ENCODE data around the gene FSTL4.

FSTL4 gene

DNA sequence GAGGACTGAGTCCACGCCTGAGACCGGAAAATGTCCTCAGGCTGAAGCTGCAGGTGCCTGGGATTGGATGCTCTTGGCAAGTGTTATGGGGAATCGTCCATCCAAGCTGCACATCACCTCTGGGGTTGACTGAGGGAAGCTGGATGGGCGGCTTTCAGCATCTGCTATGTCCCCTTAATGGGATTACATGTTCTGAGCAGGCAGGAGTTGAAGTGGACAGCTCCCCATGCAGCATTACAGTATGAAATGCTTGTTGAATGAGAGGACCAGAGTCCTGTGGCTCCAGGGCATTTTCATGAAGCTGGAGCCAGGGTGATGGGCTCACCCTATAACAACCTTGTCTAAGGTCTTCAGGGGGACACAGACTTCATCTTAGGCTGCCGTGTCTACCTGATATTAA is 289.6 kb downstream of the FSTL4 start:
- TF ChIP-seq, protein P1, sequence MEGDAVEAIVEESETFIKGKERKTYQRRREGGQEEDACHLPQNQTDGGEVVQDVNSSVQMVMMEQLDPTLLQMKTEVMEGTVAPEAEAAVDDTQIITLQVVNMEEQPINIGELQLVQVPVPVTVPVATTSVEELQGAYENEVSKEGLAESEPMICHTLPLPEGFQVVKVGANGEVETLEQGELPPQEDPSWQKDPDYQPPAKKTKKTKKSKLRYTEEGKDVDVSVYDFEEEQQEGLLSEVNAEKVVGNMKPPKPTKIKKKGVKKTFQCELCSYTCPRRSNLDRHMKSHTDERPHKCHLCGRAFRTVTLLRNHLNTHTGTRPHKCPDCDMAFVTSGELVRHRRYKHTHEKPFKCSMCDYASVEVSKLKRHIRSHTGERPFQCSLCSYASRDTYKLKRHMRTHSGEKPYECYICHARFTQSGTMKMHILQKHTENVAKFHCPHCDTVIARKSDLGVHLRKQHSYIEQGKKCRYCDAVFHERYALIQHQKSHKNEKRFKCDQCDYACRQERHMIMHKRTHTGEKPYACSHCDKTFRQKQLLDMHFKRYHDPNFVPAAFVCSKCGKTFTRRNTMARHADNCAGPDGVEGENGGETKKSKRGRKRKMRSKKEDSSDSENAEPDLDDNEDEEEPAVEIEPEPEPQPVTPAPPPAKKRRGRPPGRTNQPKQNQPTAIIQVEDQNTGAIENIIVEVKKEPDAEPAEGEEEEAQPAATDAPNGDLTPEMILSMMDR (IDR thresholded peaks at IDR 0.05; ENCODE audit: borderline replicate concordance, control extremely low read depth, extremely low read depth, insufficient read depth, missing control alignments), result no peak
- DNase-seq (ENCODE audit: low spot score), result no peak
- in situ Hi-C loops (cut with MboI; ENCODE audit: low sequenced_read_pairs, unreplicated experiment), result no loop called here

DNA sequence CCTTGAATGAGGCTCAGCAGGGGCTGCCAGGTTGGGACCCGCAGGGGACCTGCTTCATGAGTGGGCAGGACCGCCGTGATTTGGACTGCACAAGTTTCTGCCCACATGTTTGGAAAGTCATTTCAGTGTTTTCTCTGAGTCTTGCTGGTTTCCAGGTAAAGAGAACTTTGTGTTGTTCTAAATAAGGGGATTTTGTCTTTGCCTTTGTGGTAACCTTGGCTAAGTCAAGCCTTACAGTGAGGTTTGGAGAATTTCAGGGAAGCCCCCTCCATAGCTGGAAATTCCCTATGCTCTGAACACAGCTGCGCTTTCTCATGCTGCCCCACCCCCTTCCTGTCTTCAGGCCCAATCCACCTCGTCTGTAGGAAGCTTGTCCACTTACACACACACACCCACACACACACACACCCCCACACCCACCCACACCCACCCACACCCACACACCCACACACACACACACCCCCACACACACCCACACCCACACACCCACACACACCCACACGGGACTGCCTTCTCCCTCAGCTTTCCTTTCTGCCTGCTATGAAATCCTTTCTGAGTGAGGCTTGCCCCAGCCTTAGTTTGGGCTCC is 290.4 kb downstream of the FSTL4 start:
- in situ Hi-C loops (cut with MboI; ENCODE audit: low sequenced_read_pairs, unreplicated experiment), result no loop called here
- TF ChIP-seq, protein P1 (IDR thresholded peaks at IDR 0.05; ENCODE audit: borderline replicate concordance, control extremely low read depth, extremely low read depth, insufficient read depth, missing control alignments), result no peak
- peak; percentile 73 for DNase-seq (ENCODE audit: low spot score)

DNA sequence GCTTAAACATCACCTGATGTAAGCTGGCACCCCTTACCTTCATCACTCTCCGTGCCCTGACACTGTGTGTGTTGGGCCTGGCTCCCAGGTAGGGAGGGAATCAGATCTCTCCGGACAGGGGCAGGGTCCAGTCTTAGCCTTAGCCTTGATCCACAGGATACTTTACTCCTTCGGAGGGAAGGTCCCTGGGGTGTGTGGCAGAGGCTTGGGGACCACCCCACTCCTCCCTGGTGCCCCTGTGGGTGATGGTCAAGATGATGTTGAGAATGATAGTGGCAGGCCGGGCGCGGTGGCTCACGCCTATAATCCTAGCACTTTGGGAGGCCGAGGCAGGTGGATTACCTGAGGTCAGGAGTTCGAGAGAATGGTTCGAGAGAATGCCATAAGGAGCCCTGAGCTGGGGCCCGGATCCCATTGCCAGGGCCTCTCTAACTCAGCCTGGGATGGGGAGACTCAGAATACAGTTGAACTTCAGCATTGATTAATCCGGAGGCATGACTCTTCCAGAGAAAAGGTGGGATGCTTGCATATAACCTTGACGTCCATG is 291.0 kb downstream of the FSTL4 start:
- DNase-seq (ENCODE audit: low spot score), result no peak
- in situ Hi-C loops (cut with MboI; ENCODE audit: low sequenced_read_pairs, unreplicated experiment), result no loop called here
- TF ChIP-seq, protein P1 (IDR thresholded peaks at IDR 0.05; ENCODE audit: borderline replicate concordance, control extremely low read depth, extremely low read depth, insufficient read depth, missing control alignments), result no peak

DNA sequence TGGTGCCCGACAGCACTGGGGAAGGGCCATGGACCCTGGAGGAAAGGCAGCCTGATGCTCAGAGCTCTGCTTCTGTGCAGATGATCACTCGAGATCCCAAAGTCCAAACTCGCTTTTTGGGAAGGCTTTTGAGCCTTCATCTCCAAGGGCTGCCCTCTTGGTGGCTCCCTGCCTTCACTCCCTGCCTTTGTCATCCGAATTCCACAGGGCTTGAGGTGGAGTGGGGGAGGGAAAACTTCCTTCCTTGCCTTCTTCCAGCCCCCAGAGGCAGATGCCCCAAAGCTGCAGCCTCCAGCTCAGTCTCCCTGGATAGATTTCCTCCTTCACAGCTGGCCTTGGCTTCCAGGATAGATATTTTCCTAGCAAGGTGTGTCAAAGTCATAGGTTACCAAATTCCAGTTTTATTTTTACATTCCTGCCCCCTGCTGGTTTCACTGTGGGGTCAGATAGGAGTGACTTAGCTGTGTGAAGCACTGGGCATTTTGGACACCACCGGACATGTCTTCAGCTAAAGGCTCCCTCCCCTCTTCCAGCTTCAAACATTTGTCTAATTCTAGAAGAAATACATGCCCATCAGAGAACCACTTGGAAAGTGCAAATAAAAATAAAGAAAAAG is 292.3 kb downstream of the FSTL4 start:
- in situ Hi-C loops (cut with MboI; ENCODE audit: low sequenced_read_pairs, unreplicated experiment), result no loop called here

DNA sequence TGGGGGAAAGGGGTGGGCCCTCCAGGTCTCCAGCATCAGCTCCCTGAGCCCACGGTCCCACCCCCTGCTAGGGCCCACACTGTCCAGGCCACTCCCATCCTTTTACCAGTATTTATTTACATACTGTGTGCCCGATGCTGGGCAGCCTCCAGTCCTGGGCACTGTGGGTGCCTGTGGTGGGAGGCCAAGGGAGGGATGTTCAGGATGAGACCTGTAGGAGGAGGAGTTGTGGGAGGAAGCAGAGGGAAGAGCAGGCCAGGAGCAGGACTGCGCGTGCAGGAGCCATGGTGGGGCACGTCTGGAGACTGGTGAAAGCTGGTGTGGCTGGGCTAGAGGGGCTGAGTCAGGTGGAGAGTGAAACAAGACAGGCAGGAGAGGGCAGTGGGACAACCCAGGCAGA is 293.1 kb downstream of the FSTL4 start:
- no peak for DNase-seq (ENCODE audit: low spot score)
- TF ChIP-seq, protein P1 (IDR thresholded peaks at IDR 0.05; ENCODE audit: borderline replicate concordance, control extremely low read depth, extremely low read depth, insufficient read depth, missing control alignments), result no peak
- in situ Hi-C loops (cut with MboI; ENCODE audit: low sequenced_read_pairs, unreplicated experiment), result no loop called here

More for the DNA sequence above, 292.3 kb downstream of the FSTL4 start:
- TF ChIP-seq, protein P1 (IDR thresholded peaks at IDR 0.05; ENCODE audit: borderline replicate concordance, control extremely low read depth, extremely low read depth, insufficient read depth, missing control alignments), result peak; percentile 10
- no peak for DNase-seq (ENCODE audit: low spot score)

DNA sequence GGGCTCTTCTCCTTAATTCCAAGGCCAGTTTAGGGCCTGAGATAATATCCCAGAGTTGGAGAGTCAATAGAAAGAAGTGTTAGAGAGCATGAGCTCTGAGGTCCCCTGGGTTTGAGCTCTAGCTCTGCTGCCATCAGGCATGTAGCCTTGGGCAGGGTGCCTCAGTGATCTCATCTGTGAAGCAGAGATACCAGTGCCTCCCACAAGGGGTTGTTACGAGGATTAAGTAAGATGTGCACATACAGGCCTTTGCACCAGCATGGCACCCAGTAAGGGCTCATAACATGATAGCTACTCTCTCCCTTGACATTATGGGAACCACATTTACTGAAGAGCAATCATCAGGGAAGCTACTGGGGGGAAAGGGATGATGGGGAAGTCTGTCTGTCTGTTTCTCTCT is 294.8 kb downstream of the FSTL4 start:
- in situ Hi-C loops (cut with MboI; ENCODE audit: low sequenced_read_pairs, unreplicated experiment), result no loop called here
- no peak for DNase-seq (ENCODE audit: low spot score)

More for the DNA sequence above, 294.8 kb downstream of the FSTL4 start:
- TF ChIP-seq, protein P1 (IDR thresholded peaks at IDR 0.05; ENCODE audit: borderline replicate concordance, control extremely low read depth, extremely low read depth, insufficient read depth, missing control alignments), result no peak

Data from GM13976 (cell line).